Parathyroid adenoma (tissue), 2 donors: ENCODE measurements around the gene ZCCHC24.

Experiments used
- H2AFZ ChIP-seq: fragments of 300-600 bp; sonication (generic); one replicate; pipeline ENCODE4 v1.7.0; 2017; ENCODE audit warnings: antibody characterized with exemption, mild to moderate bottlenecking
- H3K27ac ChIP-seq: fragments of 300-600 bp; sonication (generic); one replicate; pipeline ENCODE4 v1.7.0; 2017
- H3K27me3 ChIP-seq: fragments of 300-600 bp; sonication (generic); one replicate; pipeline ENCODE4 v1.7.0; 2017; ENCODE audit warnings: low read length; ENCODE audit not compliant: control insufficient read depth, insufficient read depth
- H3K36me3 ChIP-seq: fragments of 300-600 bp; sonication (generic); one replicate; pipeline ENCODE4 v1.7.0; 2017; ENCODE audit warnings: low read length; ENCODE audit not compliant: control insufficient read depth, insufficient read depth
- H3K4me1 ChIP-seq: fragments of 300-600 bp; sonication (generic); one replicate; pipeline ENCODE4 v1.7.0; 2017; ENCODE audit warnings: control low read depth
- H3K4me2 ChIP-seq: fragments of 300-600 bp; sonication (generic); one replicate; pipeline ENCODE4 v1.7.0; 2017; ENCODE audit warnings: low read length
- H3K4me3 ChIP-seq: fragments of 300-600 bp; sonication (generic); one replicate; pipeline ENCODE4 v1.7.0; 2017; ENCODE audit warnings: low read depth, low read length
- H3K79me2 ChIP-seq: fragments of 300-600 bp; sonication (generic); one replicate; pipeline ENCODE4 v1.7.0; 2017; ENCODE audit warnings: control low read depth
- H3K9ac ChIP-seq: fragments of 300-600 bp; sonication (generic); one replicate; pipeline ENCODE4 v1.7.0; 2017; ENCODE audit warnings: mild to moderate bottlenecking
- H3K9me3 ChIP-seq: fragments of 300-600 bp; sonication (generic); one replicate; pipeline ENCODE4 v1.7.0; 2017; ENCODE audit warnings: low read length; ENCODE audit not compliant: control insufficient read depth
- TF ChIP-seq, protein P1 (sequence below): fragments of 300-600 bp; sonication (generic); IDR thresholded peaks from one replicate; pipeline ENCODE4 v1.7.0; 2017; ENCODE audit warnings: antibody characterized with exemption, mild to moderate bottlenecking
- donor health status: primary hyperparathyroidism.

The ZCCHC24 gene

DNA sequence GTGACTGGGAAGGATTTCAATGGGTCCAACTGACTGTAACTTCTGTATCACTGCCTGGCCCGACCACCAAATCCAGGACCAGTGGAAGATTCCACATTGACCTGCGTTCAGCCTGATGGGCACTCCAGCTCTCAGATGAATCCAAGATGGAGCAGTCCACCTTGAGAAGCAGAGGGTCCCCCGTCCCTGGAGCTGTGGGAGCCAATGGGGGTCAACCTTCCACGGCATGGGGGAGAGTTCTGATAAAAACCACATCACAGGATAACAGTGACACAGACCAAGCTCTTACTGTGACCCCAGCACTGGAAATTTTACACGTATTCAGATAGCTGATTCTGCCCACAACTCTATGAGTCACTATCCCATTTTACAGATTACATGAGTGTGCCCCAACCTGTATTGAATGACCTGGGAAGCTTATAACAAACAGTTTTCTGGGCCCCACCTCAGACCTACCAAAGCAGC is 11.2 kb downstream of the ZCCHC24 start:
- Histone ChIP-seq H3K27me3 (no peaks in the 10 kb centered on the region), H3K4me2 (no peak overlapping the region), H3K36me3 (no peaks in the 10 kb centered on the region), H3K4me1 (no peaks in the 10 kb centered on the region), H3K79me2 (peaks cover 12% of the 10 kb centered on the region), H3K4me3 (no peak overlapping the region), H3K9ac (no peak overlapping the region), H3K9me3 (no peaks in the 10 kb centered on the region), H2AFZ (no peak overlapping the region), H3K27ac (no peak overlapping the region)
- TF ChIP-seq, protein P1, sequence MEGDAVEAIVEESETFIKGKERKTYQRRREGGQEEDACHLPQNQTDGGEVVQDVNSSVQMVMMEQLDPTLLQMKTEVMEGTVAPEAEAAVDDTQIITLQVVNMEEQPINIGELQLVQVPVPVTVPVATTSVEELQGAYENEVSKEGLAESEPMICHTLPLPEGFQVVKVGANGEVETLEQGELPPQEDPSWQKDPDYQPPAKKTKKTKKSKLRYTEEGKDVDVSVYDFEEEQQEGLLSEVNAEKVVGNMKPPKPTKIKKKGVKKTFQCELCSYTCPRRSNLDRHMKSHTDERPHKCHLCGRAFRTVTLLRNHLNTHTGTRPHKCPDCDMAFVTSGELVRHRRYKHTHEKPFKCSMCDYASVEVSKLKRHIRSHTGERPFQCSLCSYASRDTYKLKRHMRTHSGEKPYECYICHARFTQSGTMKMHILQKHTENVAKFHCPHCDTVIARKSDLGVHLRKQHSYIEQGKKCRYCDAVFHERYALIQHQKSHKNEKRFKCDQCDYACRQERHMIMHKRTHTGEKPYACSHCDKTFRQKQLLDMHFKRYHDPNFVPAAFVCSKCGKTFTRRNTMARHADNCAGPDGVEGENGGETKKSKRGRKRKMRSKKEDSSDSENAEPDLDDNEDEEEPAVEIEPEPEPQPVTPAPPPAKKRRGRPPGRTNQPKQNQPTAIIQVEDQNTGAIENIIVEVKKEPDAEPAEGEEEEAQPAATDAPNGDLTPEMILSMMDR = no peak

DNA sequence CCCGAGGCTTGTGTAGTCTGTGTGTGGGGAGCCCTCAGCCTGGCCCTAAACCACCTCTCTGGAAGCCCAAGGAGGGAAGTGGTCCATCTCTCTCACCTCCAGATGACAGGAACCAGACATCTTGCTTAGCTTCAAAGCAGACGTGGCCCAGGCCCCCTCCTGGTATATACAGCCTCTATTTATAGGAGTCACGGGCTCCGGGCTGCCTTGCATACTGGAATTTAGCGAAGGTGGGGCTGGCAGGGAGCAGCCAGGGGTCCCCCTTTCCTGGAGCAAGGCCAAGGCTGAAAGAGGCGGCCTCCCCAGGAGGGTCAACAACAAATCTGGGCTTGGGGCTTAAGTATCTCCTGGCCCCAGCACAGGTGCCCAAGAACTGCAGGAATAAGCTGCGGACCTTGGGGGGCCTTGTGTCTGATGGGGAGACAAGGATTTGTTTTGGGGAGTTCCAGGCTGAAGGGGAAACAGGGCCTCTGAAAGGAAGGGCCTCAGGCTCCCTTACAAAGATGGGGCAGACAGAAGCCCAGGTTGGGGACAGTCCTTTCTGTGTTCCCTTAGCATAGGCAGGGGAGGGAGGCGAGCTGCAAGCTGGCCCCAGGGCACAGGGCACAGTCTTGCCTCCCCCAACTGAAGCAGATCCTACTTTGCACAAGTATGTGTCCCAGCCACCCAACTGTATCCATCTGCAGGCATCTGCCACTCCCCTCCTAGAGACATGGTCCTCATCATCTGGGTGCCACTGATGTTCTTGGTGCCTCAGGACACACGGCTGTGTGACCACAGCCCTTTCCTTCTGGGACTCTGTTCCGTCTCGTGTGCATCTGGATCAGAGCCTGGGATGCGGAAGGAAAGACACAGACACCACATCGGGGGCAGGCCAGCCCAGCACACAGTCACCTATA is 11.9 kb downstream of the ZCCHC24 start:
- Histone ChIP-seq H3K79me2 (peaks cover 11% of the 10 kb centered on the region), H3K9me3 (no peaks in the 10 kb centered on the region), H3K27me3 (no peaks in the 10 kb centered on the region), H3K27ac (no peak overlapping the region), H3K36me3 (no peaks in the 10 kb centered on the region), H3K4me1 (no peaks in the 10 kb centered on the region), H3K4me2 (no peak overlapping the region), H3K4me3 (no peak overlapping the region), H3K9ac (no peak overlapping the region), H2AFZ (no peak overlapping the region)
- TF ChIP-seq, protein P1 = no peak

DNA sequence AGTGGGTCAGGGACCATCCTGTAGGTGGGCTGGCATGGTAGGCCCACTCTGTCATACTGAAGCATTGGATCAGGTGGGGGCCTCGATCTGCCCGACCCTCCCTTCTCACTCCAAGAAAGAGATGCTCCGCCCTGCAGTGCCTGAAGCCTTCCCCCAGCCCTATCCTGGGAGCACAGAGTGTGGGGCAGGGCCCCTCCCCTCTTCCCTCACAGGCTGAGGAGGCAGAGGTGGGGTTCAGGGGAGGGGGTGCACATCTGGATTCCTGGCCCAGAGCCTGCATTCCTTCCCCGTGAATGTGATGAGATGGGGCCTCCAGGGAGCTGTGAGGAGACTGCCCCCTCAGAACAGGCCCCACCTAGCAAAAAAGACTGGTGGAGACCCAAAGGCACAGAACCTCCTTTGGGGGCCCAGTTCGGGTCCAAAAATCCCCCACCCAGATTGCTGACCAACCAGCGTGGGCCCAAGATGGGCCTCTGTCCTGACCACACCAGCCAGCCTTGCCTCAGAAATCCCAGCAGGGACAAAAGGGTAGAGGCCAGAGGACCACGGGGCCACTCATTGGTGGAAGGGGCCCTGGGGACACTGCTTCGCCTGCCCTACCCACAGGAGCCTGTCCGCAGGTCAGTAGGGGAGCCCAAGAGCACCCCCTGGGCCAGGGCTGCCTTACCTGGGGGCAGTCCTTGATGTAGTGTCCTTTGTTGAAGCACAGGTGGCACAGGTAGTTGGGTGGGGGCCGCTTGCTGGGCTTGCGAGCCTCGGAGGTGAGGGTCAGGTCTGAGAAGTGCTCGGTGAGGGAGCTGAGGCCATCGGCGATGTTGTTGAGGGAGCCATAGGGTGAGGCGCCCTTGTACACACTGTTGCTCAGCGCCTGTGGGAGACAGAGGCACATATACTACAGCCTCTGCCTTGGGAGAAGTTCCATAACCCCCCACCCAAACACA is 13.3 kb downstream of the ZCCHC24 start:
- Histone ChIP-seq H3K27ac (no peak overlapping the region), H3K27me3 (no peaks in the 10 kb centered on the region), H3K9ac (no peak overlapping the region), H3K9me3 (no peaks in the 10 kb centered on the region), H3K4me3 (no peak overlapping the region), H3K4me2 (no peak overlapping the region), H3K79me2 (peaks cover 8% of the 10 kb centered on the region), H3K36me3 (no peaks in the 10 kb centered on the region), H3K4me1 (no peaks in the 10 kb centered on the region), H2AFZ (no peak overlapping the region)
- TF ChIP-seq, protein P1 = no peak

DNA sequence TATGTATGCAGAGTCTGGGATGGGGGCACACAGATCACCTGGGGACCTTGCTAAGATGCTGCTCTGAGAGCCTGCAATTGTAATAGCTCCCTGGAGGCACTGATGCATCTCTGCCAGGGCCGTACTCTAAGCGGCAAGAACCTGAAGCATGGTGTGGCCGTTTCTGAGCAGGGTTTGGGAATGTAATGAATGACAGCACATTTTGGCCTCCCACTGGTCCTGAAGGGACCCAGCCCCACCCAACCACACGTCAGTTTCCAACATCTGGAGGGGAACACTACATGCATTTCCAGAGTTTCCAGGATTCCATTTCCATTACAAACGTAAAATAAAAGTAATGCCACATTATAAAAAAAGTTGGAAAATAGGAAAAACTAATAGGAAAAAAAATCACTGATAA is 14.0 kb downstream of the ZCCHC24 start:
- TF ChIP-seq, protein P1 = no peak
- no peak overlapping the region for H3K27ac ChIP-seq
- H3K36me3 ChIP-seq = no peaks in the 10 kb centered on the region
- no peaks in the 10 kb centered on the region for H3K9me3 ChIP-seq
- no peak overlapping the region for H3K9ac ChIP-seq
- H3K79me2 ChIP-seq = peaks cover 4% of the 10 kb centered on the region
- no peak overlapping the region for H2AFZ ChIP-seq
- no peaks in the 10 kb centered on the region for H3K4me1 ChIP-seq
- H3K4me3 ChIP-seq = no peak overlapping the region
- no peak overlapping the region for H3K4me2 ChIP-seq
- no peaks in the 10 kb centered on the region for H3K27me3 ChIP-seq
